ENCODE measurements around the gene SLC6A4. TPM values are rescaled to one million over a fixed set of nuclear protein-coding genes. Genes with fewer than 3 reads are reported as not detected.

SLC6A4 gene
- total and polyA plus RNA-seq, 10 of the 15 experiments (the other 5 are each of a cell fraction or from before 2014, with no cell fraction given) = 5.3 to 20.6 (median 10.1) TPM

DNA sequence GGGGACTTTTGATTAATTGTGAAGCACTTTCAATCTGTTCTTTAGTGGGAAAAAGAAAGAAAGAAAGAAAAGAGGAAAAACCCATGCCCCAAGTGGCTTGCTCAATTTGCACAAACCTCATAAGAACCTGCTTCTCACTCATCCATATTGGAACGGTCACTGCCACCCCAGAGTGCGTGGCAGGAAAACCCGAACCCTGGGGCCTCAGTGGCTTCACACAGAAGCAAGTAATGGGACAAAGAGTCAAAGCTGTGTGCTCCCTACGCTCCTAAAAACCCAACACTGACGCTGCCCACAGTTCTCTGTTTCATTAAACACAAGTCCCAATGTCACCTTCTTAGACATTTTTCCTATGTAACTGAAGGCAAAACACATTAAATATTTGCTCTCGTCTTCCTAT is 1.2 kb downstream of the SLC6A4 start:
- no peak overlapping the region; the same call in 1 of the 2 replicates for H2AFZ ChIP-seq (ENCODE audit: control insufficient read depth, low read depth, low read length)
- no peaks in the 10 kb centered on the region for H3K27me3 ChIP-seq (replicated peaks in 1 of 2; ENCODE audit: control insufficient read depth in 2 of 2, insufficient read depth in 2 of 2, low read length in 1 of 2)
- intact Hi-C loops (cut with micrococcal nuclease; ENCODE audit: unreplicated experiment) = loop anchor here (2.0 to 10.0 kb wide), 2 partner anchors 61 to 101 kb away; partner anchors contain the start of gene TMIGD1
- TF ChIP-seq EP300 (IDR thresholded peaks at IDR 0.05; ENCODE audit: borderline replicate concordance in 1 of 2, control insufficient read depth in 1 of 2, low read depth in 2 of 2, low read length in 2 of 2) (no peak), MXI1 (IDR thresholded peaks at IDR 0.05; ENCODE audit: low read depth, low read length) (no peak)
- ChIA-PET SMC1A (ENCODE audit: uncharacterized antibody, unreplicated experiment) (interaction anchor here (0.7 to 4.5 kb wide), 10 partner anchors 9 to 129 kb away, joined by 3 to 69 read pairs (median 3); no protein-coding TSS in a partner anchor), CTCF (interaction anchor here (0.9 to 5.6 kb wide), 5 partner anchors 9 to 129 kb away, joined by 3 to 127 read pairs (median 20); no protein-coding TSS in a partner anchor), POLR2A (no interaction called here), RAD21 (ENCODE audit: unreplicated experiment) (interaction anchor here (0.8 to 3.3 kb wide), 6 partner anchors 9 to 129 kb away, joined by 3 to 52 read pairs (median 6); no protein-coding TSS in a partner anchor)
- in situ Hi-C loops (cut with MboI) = no loop called here
- H3K9me3 ChIP-seq (replicated peaks; ENCODE audit: control insufficient read depth, insufficient read depth, low read length) = no peaks in the 10 kb centered on the region
- no peaks in the 10 kb centered on the region for H4K20me1 ChIP-seq (ENCODE audit: control insufficient read depth, insufficient read depth)
- H3K4me3 ChIP-seq = no peak overlapping the region
- DNase-seq (ENCODE audit: low read depth, low spot score) (no peak), ATAC-seq (no peak), FAIRE-seq (no peak)
- no peaks in the 10 kb centered on the region for H3K36me3 ChIP-seq (ENCODE audit: control insufficient read depth in 2 of 2, insufficient read depth in 2 of 2, low read length in 1 of 2)
- no TSS peak for BruUV-seq (replicated peaks)
- H3K4me2 ChIP-seq (ENCODE audit: control insufficient read depth, insufficient read depth) = no peak overlapping the region
- 67% methylated on average over 6 of the region's 6 CpGs for WGBS (ENCODE audit: insufficient coverage, insufficient replicate concordance, low lambda C conversion rate, missing lambda C conversion rate)
- H3K4me1 ChIP-seq (ENCODE audit: control insufficient read depth, insufficient read depth, low read length) = peaks cover 29% of the 10 kb centered on the region
- no peak overlapping the region for H3K9ac ChIP-seq (ENCODE audit: control insufficient read depth, insufficient read depth, low read length)
- H3K79me2 ChIP-seq (ENCODE audit: control insufficient read depth, insufficient read depth, low read length) = no peaks in the 10 kb centered on the region
- H3K27ac ChIP-seq (ENCODE audit: control insufficient read depth, insufficient read depth) = no peak overlapping the region

DNA sequence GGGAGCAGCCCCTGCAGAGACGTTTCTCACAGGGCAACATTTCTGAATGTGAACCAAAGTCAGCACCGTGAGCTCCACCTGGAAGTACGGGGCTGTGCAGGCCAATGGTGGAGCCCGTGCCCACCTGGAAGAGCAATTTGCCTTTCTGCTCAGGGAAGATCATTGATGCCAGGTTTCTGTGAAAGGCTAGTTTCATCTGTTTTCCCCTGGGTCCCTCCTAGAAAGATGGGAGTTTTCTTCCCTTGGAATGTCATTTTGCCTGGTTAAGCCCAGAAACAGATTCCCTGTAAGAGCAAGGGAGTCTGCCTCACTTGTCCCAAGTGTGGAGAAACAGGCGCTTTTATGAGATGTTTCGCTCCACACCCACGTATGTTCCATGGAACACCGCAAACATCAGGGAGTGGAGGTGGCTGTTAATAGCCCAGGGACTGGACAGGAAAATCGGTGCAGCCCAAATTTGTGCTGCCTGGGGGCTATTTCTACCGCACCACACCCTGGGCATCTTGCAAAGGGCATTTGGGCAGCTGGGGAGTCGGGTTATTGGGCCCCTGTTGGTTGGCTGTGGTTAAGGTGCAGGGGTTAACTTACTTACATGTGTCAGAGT is 2.6 kb downstream of the SLC6A4 start:
- SMC1A ChIA-PET (ENCODE audit: uncharacterized antibody, unreplicated experiment) = interaction anchor here (1.0 to 1.5 kb wide), 3 partner anchors 10 to 137 kb away, joined by 3 read pairs; no protein-coding TSS in a partner anchor
- POLR2A ChIA-PET = no interaction called here
- Histone ChIP-seq H2AFZ (ENCODE audit: control insufficient read depth, low read depth, low read length) (no peak overlapping the region), H3K4me3 (no peak overlapping the region), H3K27me3 (replicated peaks in 1 of 2; ENCODE audit: control insufficient read depth in 2 of 2, insufficient read depth in 2 of 2, low read length in 1 of 2) (no peaks in the 10 kb centered on the region), H3K4me2 (ENCODE audit: control insufficient read depth, insufficient read depth) (no peak overlapping the region), H3K9ac (ENCODE audit: control insufficient read depth, insufficient read depth, low read length) (no peak overlapping the region), H3K27ac (ENCODE audit: control insufficient read depth, insufficient read depth) (no peak overlapping the region), H3K9me3 (replicated peaks; ENCODE audit: control insufficient read depth, insufficient read depth, low read length) (no peaks in the 10 kb centered on the region), H3K36me3 (ENCODE audit: control insufficient read depth in 2 of 2, insufficient read depth in 2 of 2, low read length in 1 of 2) (no peaks in the 10 kb centered on the region), H4K20me1 (ENCODE audit: control insufficient read depth, insufficient read depth) (no peaks in the 10 kb centered on the region), H3K4me1 (ENCODE audit: control insufficient read depth, insufficient read depth, low read length) (peaks cover 25% of the 10 kb centered on the region), H3K79me2 (ENCODE audit: control insufficient read depth, insufficient read depth, low read length) (no peaks in the 10 kb centered on the region)
- CTCF ChIA-PET = interaction anchor here (5.5 to 5.6 kb wide), 2 partner anchors 108 to 127 kb away, joined by 97 to 127 read pairs; no protein-coding TSS in a partner anchor
- FAIRE-seq (no peak), ATAC-seq (no peak), DNase-seq (ENCODE audit: low read depth, low spot score) (no peak)
- 61% methylated on average over 11 of the region's 11 CpGs for WGBS (ENCODE audit: insufficient coverage, insufficient replicate concordance, low lambda C conversion rate, missing lambda C conversion rate)
- in situ Hi-C loops (cut with MboI) = no loop called here
- RAD21 ChIA-PET (ENCODE audit: unreplicated experiment) = interaction anchor here (1.0 to 2.7 kb wide), 2 partner anchors 108 to 128 kb away, joined by 3 to 10 read pairs; no protein-coding TSS in a partner anchor
- intact Hi-C loops (cut with micrococcal nuclease; ENCODE audit: unreplicated experiment) = loop anchor here (10.0 kb wide), 1 partner anchor 102 kb away; the partner anchor contains the start of gene TMIGD1
- BruUV-seq (replicated peaks) = no TSS peak
- TF ChIP-seq FOXK2 (IDR thresholded peaks at IDR 0.05) (no peak), BCL11A (IDR thresholded peaks at IDR 0.05; ENCODE audit: low read depth, low read length) (no peak), ZZZ3 (IDR thresholded peaks at IDR 0.05; ENCODE audit: control insufficient read depth, insufficient read length, low read depth) (no peak), IKZF2 (IDR thresholded peaks at IDR 0.05) (no peak), CEBPB (IDR thresholded peaks at IDR 0.05; ENCODE audit: borderline replicate concordance in 1 of 2, low read depth in 2 of 2, low read length in 2 of 2) (no peak), LARP7 (IDR thresholded peaks at IDR 0.05) (no peak), SUZ12 (IDR thresholded peaks at IDR 0.05; ENCODE audit: unreplicated experiment) (no peak), SMAD5 (IDR thresholded peaks at IDR 0.05; ENCODE audit: low read depth) (no peak), TARDBP (IDR thresholded peaks at IDR 0.05; ENCODE audit: borderline replicate concordance) (no peak), GABPA (IDR thresholded peaks at IDR 0.05; ENCODE audit: low read depth) (no peak)
- TF ChIP-seq, protein P1, sequence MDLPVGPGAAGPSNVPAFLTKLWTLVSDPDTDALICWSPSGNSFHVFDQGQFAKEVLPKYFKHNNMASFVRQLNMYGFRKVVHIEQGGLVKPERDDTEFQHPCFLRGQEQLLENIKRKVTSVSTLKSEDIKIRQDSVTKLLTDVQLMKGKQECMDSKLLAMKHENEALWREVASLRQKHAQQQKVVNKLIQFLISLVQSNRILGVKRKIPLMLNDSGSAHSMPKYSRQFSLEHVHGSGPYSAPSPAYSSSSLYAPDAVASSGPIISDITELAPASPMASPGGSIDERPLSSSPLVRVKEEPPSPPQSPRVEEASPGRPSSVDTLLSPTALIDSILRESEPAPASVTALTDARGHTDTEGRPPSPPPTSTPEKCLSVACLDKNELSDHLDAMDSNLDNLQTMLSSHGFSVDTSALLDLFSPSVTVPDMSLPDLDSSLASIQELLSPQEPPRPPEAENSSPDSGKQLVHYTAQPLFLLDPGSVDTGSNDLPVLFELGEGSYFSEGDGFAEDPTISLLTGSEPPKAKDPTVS (IDR thresholded peaks at IDR 0.05; ENCODE audit: low read depth, low read length) = no peak
- TF ChIP-seq, protein P2, sequence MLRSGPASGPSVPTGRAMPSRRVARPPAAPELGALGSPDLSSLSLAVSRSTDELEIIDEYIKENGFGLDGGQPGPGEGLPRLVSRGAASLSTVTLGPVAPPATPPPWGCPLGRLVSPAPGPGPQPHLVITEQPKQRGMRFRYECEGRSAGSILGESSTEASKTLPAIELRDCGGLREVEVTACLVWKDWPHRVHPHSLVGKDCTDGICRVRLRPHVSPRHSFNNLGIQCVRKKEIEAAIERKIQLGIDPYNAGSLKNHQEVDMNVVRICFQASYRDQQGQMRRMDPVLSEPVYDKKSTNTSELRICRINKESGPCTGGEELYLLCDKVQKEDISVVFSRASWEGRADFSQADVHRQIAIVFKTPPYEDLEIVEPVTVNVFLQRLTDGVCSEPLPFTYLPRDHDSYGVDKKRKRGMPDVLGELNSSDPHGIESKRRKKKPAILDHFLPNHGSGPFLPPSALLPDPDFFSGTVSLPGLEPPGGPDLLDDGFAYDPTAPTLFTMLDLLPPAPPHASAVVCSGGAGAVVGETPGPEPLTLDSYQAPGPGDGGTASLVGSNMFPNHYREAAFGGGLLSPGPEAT (IDR thresholded peaks at IDR 0.05; ENCODE audit: low read depth) = no peak
